ENCODE results near the gene TMTC1.

TMTC1 gene

DNA sequence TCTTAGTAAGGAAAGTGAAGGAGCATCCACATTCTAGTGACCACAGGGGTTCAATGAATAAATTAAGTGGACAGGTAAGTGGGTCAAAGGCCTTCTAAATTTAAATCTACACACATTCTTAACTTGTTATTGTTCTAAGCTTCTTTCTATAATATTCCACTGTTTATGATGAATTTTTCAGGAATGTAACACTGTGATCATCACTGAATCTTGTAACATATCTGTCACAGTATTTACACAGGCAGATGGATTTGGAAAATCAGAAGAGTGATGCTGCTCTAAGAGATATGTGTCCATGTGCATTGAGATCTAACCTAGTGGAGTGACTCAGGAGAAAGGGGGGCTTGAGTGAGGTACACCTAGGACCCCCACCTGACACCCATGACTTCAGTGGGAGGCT lies 170.8 kb downstream of the TMTC1 start:
- DNase-seq (ENCODE audit: low spot score) = no peak

DNA sequence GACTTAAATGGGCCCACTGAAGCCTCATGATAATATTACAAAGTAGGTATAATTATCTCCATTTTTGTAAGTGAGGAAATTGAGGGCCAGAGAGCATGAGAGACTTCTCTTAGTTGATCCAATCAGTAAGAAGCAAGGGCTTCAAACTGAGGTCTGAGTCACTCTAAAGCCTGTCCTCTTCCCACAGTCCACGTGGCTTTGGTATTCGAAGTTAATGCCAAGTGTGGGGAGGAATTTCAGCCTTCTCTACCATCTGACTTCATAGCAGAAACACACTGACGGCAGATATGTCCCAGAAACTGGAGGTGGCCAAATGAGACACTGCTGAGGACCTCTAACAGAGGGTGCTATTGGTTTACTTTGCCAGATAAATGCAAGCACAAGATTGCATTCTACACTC lies 171.8 kb downstream of the TMTC1 start:
- no peak for DNase-seq (ENCODE audit: low spot score)

DNA sequence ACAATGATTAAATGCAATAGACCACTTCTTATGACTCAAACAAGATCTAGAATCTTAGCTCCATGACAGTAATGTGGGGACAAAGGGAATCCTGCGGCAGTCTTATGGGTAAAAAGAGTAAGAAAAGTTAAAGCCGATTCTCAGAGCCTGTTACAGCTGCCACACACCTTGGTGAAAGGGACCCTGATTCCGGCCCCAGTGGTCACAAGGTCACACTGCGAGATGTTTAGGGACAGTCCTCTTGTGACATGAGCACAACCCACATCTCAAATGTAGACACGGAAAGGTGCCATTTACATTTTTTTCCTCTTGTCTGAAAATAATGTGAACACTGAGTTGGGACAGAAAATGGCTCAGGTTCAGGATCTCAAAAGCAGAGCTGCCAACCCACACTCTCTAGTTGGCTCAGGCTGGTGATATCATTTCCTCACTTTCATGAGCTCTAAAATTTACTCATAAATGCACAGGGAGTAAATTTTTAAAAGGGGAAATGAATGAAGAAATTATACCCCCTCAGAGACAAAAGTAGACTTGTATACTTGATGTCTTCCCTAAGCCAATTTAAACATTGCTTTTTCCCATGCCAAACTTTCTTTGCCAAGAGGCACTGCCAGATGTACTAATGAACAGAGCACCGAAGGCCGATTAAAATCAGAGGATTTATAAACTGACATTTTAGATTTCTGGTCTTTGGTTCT lies 173.1 kb downstream of the TMTC1 start:
- DNase-seq (ENCODE audit: low spot score) = no peak

DNA sequence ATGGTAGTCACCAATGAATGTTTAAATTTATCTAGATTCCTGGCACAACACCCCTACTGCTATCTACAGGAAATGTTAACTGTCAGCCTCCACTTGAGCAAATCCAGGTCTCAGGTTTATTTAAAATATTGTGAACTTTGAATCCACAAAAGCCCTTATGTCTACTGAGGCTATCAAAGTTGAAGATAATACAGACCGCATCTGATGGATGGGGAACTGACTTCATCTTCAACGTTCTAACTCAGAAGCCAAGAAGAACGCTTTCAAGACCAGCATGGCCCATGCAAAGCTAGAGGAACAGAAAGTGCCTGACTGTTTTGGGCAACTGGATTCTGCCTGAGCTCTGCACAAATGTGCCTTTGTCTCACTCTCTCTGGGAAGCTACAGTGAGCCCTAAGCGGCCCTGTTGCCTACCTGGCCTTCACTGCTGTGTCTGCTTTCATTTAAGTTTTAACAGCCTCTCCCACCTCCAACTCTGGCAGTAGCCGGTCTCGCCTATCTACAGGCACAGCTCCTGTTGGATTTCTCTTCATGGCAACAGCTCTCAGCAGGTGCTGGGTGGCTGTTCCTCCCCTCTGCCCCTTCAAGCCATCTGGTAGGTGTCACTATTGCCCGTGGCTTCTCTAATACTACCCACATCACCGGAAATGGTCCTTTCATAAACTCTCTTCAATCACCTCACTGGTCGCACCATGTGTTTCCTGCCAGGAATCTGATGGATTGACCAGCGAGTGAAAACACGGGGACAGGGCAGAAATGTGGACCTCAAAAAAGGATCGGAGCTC lies 174.1 kb downstream of the TMTC1 start:
- DNase-seq (ENCODE audit: low spot score) = no peak

DNA sequence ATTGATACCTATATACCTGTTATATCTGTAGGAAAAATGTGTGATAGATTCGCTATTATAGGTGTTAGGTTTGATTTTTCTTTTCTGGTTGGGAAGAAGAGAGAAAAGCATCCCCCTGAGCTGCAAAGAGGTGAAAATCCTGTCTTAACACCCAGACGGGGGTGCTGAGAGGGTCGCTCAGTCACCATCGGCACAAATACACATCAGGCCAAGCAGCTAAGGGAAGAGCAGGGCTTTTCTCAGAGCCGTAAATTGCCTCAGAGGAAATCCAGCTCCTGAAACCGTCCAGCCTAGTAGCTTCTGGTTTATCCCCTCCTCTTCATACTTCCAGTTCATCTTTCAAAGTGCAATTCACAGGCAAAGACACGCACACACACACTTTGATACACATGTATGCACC lies 175.2 kb downstream of the TMTC1 start:
- no peak for DNase-seq (ENCODE audit: low spot score)

DNA sequence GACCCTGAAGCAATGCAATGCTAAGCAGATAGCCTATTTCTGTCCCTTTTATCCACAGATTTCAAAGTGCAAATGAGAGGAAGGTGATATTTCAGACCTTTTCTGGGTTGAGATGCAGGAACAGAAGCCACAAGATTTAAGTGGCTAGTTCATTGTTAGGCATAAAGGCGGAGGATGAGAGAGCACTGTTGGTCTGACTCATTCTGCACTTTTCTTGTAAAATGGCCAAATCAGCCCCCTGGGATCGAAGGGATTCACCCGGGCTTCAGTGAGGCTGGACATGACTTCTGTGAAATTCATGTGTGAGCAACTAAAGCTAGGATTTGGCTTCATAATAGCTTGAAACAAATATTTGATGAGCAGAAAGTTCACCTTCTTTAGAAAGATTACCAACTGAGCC lies 184.4 kb downstream of the TMTC1 start:
- DNase-seq (ENCODE audit: low spot score) = no peak

DNA sequence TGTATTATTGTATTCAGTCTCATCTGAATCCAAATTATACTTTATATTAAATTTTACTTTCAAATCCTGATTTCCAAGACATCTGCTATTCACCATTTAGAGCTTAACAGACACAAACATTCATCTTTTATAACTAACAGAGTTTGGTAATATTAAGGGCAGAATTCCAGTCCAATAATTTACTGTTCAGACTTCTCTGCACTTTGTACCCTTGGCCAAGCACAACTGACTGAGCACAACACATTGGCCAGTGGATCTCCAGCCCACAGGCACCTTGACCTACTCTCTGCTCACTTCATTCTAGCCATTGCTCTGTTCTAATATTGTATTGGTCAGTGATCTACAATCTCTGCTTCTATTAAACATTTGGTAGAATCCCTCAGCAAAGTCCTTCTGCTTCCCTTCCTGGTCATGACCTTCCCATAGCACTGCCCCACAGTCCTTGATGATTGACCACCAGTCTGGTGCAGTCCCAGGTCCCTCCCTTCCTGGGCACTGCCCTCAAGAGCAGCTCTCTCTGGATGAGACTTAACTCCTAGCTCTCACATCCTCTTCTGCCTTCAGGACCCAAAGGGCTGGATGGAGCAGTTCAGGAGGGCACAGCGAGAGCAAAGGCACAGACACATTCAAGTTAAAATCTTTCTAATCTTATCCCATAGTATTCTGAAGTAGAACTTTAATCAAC lies 188.5 kb downstream of the TMTC1 start:
- DNase-seq (ENCODE audit: low spot score) = no peak

DNA sequence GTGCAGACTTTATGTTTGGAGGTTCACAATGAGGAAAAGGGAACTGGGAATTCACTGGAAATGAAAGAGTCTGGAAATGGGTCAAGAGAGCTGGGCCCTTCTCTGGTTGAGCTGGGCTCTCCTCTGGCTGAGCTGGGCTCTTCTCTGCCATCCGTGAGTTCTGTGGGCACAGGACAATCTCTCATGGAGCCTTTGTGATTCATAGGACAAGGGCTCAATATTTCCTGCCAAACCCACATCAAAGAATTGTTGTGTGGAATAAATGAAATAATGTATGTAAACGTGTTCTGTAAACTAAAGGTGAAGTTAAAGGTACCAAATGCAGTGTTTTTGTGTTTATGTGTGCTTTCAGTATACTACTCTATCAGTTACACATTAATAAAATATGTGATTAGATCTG lies 190.7 kb downstream of the TMTC1 start:
- DNase-seq (ENCODE audit: low spot score) = no peak

GRCh38 chr12:29591140-29592020 lies 192.4 kb downstream of the TMTC1 start:
- DNase-seq (ENCODE audit: low spot score) = peak; percentile 73

DNA sequence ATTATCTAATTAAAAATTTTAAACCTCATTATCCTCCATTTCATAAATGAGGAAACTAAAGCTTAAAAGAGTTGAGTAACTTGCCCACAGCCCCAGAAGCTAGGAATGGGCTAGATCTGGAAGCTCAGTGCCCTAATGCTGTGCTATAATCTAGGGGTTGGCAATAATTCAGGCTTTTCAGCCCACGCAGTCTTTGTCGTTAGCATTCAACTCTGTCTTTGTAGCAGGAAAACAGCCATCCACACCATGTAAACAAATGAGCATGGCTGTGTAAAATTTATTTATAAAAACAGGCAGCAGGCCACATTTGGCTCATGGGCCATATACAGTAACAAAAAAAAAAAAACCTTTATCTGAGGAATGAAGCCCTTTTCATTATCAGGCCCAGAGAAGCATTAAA lies 193.9 kb downstream of the TMTC1 start:
- DNase-seq (ENCODE audit: low spot score) = no peak

DNA sequence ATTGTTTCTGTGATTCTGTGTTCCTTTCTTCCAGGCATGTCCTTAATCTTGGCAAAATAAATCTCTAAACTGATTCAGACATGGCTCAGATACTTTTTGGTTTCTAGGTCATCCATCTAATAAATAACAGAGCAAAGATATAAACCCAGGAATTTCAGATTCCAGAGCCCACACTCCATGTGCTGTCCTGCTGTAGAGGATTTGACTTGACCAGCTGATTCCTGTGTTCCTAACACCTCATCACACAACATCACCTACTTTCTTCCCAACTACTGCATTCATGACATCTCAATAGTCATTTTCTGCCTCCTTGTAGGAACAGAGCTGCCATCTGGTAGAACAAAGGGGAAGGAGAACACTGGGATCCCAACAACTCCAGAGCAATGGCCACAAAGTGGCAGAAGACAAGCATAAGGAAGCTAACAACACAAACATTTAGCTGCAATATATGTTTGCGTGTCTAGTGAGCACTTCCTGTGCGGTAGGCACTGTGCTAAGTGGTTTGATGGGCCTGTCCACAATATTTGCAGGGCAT lies 194.4 kb downstream of the TMTC1 start:
- DNase-seq (ENCODE audit: low spot score) = no peak

DNA sequence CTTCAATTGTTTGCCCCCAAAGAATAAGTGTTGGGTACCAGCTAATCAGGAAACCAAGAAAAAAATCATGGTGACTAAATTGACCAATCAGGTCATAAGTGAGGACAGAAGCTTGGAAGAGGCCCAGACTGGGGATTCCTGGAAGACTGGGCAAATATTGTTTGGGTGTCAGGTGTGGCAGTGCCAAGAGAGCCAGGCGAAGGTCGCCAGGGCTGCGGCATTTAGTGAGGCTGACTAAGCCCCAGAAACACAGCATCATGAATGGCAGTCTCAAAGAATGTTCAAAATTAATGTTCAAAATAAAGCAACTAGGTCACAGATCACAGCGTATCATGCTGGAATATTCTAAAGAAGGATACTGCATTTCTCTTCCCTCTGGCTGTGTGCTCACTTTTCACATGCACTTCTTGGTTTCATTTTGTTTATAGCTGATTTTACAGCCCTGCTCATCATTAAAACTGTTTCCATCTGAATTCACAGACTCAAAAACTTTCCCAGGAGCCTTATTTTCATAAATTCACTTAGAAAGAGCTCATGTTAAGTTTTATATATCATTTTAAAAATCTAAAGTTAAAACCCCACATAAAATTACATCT lies 201.0 kb downstream of the TMTC1 start:
- no peak for DNase-seq (ENCODE audit: low spot score)

- DNase-seq (ENCODE audit: low spot score) = no peak
These were observed 201.6 kb downstream of the TMTC1 start for GRCh38 chr12:29582146-29582545.

DNA sequence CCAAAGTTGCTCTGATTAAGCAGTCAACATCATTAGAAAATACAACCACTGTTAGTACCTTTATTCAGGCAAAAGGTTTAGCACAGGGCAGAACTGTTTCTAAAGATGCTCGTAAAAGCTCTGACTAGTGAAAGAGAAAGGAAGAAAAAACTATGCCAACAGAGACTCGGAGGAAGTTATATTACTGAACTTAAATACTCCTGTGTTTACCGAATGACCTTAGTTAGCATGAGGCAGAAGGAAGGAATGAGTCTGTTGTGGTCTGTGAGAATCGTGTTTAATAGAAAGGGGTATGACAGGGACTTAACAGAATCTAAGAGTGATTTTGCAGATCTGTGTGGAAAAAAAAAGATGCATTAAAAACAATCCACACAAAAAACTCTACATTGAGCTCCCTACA lies 202.1 kb downstream of the TMTC1 start:
- no peak for DNase-seq (ENCODE audit: low spot score)

DNA sequence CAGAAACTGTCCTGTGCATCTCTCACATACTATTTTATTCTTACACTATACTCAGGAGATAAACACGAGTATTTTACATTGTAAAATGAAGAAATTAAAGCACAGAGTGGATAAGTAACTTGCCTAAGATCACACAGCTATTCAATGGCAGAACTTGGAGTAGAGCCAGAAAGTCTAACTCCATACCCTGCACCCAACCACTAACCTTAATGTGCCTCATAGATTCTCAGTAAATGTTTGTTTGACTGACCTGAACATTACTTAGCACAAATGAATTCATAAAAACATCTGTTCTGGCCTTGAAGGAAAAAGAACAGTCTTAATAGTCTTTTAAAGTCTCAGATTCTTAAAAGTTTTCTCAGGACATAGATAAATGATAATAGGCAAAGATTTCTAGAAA lies 202.8 kb downstream of the TMTC1 start:
- no peak for DNase-seq (ENCODE audit: low spot score)

DNA sequence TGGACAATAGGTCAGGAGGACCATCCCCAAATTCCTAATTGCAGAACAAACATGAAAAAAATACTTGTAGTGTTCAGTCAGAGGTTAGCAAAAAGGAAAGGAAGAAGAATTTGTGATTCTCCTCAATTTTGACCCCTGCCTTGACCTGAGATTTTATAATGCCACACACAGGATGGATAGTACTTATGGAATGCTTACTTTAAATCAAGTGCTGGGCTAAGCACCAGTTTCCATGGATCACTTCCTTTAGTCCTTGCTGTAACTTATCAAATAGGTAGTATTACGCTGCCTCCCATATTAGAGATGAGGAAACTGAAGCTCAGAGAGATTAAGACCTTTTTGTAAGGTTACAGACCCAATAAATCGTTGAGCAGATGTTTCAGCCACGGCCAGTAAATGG lies 205.0 kb downstream of the TMTC1 start:
- DNase-seq (ENCODE audit: low spot score) = no peak

DNA sequence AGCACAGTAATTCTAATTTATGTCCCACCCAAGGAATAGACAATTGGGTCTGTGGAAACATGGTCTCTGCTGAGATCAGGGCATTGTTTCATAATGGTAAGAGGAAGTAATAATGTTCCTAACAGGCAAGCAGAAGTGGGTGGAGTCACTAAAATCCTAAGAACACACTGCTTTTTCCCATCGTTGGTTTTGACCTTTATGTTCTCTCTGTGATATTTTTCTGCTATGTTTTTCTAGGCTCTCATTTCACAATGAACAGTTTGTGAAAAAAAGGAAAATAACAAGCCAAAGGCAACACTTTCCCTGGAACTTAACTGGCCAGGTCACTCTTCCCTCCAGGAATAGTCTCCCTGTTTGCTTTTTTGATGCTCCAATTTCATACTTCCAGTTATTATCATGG lies 205.7 kb downstream of the TMTC1 start:
- no peak for DNase-seq (ENCODE audit: low spot score)

DNA sequence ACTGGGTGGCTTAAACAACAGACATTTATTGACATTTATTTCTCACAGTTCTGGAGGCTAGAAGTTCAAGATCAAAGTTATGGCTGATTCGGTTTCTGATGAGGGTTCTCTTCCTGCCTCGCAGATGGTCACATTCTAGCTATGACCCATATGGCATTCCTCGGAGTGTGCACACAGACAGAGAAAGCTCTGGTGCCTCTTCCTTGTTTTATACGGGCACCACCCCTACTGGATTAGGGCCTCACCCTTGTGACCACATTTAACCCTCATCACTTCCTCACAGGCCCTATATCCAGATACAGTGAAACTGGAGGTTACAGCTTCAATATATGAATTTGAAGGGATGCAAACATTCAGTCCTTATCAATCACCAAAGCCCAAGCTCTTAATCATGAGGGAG lies 209.2 kb downstream of the TMTC1 start:
- DNase-seq (ENCODE audit: low spot score) = no peak

DNA sequence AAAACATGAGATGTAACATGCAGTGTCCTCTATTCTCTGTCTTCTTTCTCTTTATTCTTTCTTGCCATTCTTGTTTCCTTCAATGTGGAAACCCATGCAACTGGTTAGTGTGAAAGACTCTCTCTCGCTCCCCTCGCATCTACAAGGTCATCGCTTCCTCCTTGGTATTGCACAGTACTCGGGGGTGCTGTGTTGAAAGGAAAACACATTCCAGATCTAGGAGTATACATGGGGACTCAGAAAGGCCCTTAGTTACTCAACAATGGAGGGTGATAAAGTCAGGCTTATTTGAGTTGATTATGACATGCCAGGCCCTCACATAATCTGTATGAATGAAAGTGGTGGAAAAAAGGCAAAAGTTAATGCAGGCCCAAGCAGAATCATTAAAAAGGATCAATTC lies 210.8 kb downstream of the TMTC1 start:
- DNase-seq (ENCODE audit: low spot score) = no peak

- no peak for DNase-seq (ENCODE audit: low spot score)
These were observed 211.3 kb downstream of the TMTC1 start for GRCh38 chr12:29572464-29572863.

- DNase-seq (ENCODE audit: low spot score) = no peak
These were observed 214.5 kb downstream of the TMTC1 start for GRCh38 chr12:29569132-29569757.
